Measurements from ENCODE around the gene PPP5C.
"Not testable (repeated sequence)": the region's sequence is repeated elsewhere in the genome, so short reads cannot be mapped to it uniquely, and the experiment has no call there.

GRCh38 chr19:46313540-46314469 lies 33.1 kb upstream of the PPP5C start:
- not testable (repeated sequence) for TF ChIP-seq CTCF (IDR thresholded peaks at IDR 0.05); ZFX (IDR thresholded peaks at IDR 0.05; ENCODE audit: borderline replicate concordance)
